H9 (cell line): ENCODE results near the gene HAGH. TPM values are rescaled to one million over a fixed set of nuclear protein-coding genes. Genes with fewer than 3 reads are reported as not detected.

Experiments used
- DNase-seq: peaks from one replicate; pipeline ENCODE4 v3.0.0-alpha.2; 2017
- H2AFZ ChIP-seq: one replicate; pipeline ENCODE4 v1.6.1; 2013; ENCODE audit warnings: mild to moderate bottlenecking, low read length, control low read depth, moderate library complexity
- H2AK5ac ChIP-seq: 2 replicates; pipeline ENCODE4 v1.6.1; 2013; ENCODE audit warnings: low read length, control low read depth, mixed read lengths; ENCODE audit not compliant: insufficient read length
- H2BK120ac ChIP-seq: one replicate; pipeline ENCODE4 v1.6.1; 2013; ENCODE audit warnings: low read depth, mild to moderate bottlenecking, low read length, control low read depth, inconsistent platforms; ENCODE audit not compliant: poor library complexity, severe bottlenecking
- H2BK12ac ChIP-seq: 2 replicates; pipeline ENCODE4 v1.6.1; 2013; ENCODE audit warnings: low read length, control low read depth, mixed read lengths, low read depth; ENCODE audit not compliant: insufficient read length
- H2BK15ac ChIP-seq: 2 replicates; pipeline ENCODE4 v1.6.1; 2013; ENCODE audit warnings: low read depth, low read length, control low read depth
- H2BK20ac ChIP-seq: one replicate; pipeline ENCODE4 v1.6.1; 2013; ENCODE audit warnings: low read depth, mild to moderate bottlenecking, low read length, control low read depth, inconsistent platforms; ENCODE audit not compliant: poor library complexity, severe bottlenecking
- H2BK5ac ChIP-seq: 2 replicates; pipeline ENCODE4 v1.6.1; 2013; ENCODE audit warnings: low read length, control low read depth, mixed read lengths; ENCODE audit not compliant: insufficient read length
- H3K14ac ChIP-seq: 2 replicates; pipeline ENCODE4 v1.6.1; 2013; ENCODE audit warnings: low read length, control low read depth; ENCODE audit not compliant: insufficient read depth
- H3K18ac ChIP-seq: 2 replicates; pipeline ENCODE4 v1.6.1; 2013; ENCODE audit warnings: low read depth, mild to moderate bottlenecking, mixed read lengths, low read length, control low read depth; ENCODE audit not compliant: insufficient read length
- H3K23ac ChIP-seq: 2 replicates; pipeline ENCODE4 v1.6.1; 2013; ENCODE audit warnings: low read length, control low read depth, mixed read lengths, low read depth; ENCODE audit not compliant: insufficient read length
- H3K23me2 ChIP-seq: 2 replicates; pipeline ENCODE4 v1.6.1; 2013; ENCODE audit warnings: low read depth, mild to moderate bottlenecking, mixed read lengths, low read length, control low read depth; ENCODE audit not compliant: insufficient read length, poor library complexity, severe bottlenecking
- H3K27ac ChIP-seq: 2 replicates; pipeline ENCODE4 v1.5.1; 2013; ENCODE audit warnings: low read length, control low read depth, mixed read lengths, low read depth; ENCODE audit not compliant: insufficient read length
- H3K27me3 ChIP-seq: 2 replicates; pipeline ENCODE4 v1.6.1; 2013; ENCODE audit warnings: low read length, control low read depth, inconsistent platforms; ENCODE audit not compliant: insufficient read depth
- H3K4ac ChIP-seq: 2 replicates; pipeline ENCODE4 v1.6.1; 2013; ENCODE audit warnings: low read depth, mild to moderate bottlenecking, control low read depth, inconsistent platforms, low read length, moderate library complexity
- H3K4me1 ChIP-seq: 2 replicates; pipeline ENCODE4 v1.6.1; 2013; ENCODE audit warnings: low read length, control low read depth, inconsistent platforms; ENCODE audit not compliant: insufficient read depth
- H3K4me2 ChIP-seq: 2 replicates; pipeline ENCODE4 v1.6.1; 2013; ENCODE audit warnings: low read length, control low read depth, mixed read lengths; ENCODE audit not compliant: insufficient read length, insufficient read depth
- H3K56ac ChIP-seq: 2 replicates; pipeline ENCODE4 v1.6.1; 2013; ENCODE audit warnings: low read depth, mild to moderate bottlenecking, mixed read lengths, low read length, control low read depth; ENCODE audit not compliant: insufficient read length
- H3K79me1 ChIP-seq: 2 replicates; pipeline ENCODE4 v1.6.1; 2013; ENCODE audit warnings: low read depth, mild to moderate bottlenecking, moderate library complexity, low read length, control low read depth, inconsistent platforms; ENCODE audit not compliant: insufficient read depth, poor library complexity, severe bottlenecking
- H3K79me2 ChIP-seq: 2 replicates; pipeline ENCODE4 v1.6.1; 2013; ENCODE audit warnings: low read length, control low read depth, inconsistent platforms; ENCODE audit not compliant: insufficient read depth
- H3K9ac ChIP-seq: 2 replicates; pipeline ENCODE4 v1.6.1; 2013; ENCODE audit warnings: low read length, control low read depth, mixed read lengths; ENCODE audit not compliant: insufficient read length; ENCODE audit errors: extremely low read depth
- H3K9me3 ChIP-seq: one replicate; pipeline ENCODE4 v1.6.1; 2013; ENCODE audit warnings: low read depth, low read length, inconsistent platforms; ENCODE audit not compliant: control insufficient read depth
- H3T11ph ChIP-seq: one replicate; pipeline ENCODE4 v1.6.1; 2013; ENCODE audit warnings: mild to moderate bottlenecking, low read length, control low read depth, inconsistent platforms
- H4K20me1 ChIP-seq: one replicate; pipeline ENCODE4 v1.6.1; 2013; ENCODE audit not compliant: control insufficient read depth, insufficient read length, insufficient read depth
- H4K5ac ChIP-seq: 2 replicates; pipeline ENCODE4 v1.6.1; 2013; ENCODE audit warnings: low read depth, mild to moderate bottlenecking, mixed read lengths, low read length, control low read depth; ENCODE audit not compliant: insufficient read length
- H4K8ac ChIP-seq: replicated peaks from 2 replicates; pipeline ENCODE4 v1.6.1; 2013; ENCODE audit warnings: low read length, control low read depth, mixed read lengths, low read depth; ENCODE audit not compliant: insufficient read length
- H4K91ac ChIP-seq: 2 replicates; pipeline ENCODE4 v1.6.1; 2013; ENCODE audit warnings: low read depth, mild to moderate bottlenecking, moderate library complexity, mixed read lengths, low read length, control low read depth; ENCODE audit not compliant: insufficient read length
- H3K27ac Mint-ChIP-seq, 3 experiments: 2 replicates in 2 of 3; 3 replicates in 1 of 3; pipeline ENCODE4 v1.8.0; 2020 to 2021; ENCODE audit warnings: mixed read lengths in 3 of 3, mild to moderate bottlenecking in 1 of 3, moderate library complexity in 1 of 3
- H3K27me3 Mint-ChIP-seq: 2 replicates; pipeline ENCODE4 v1.8.0; 2021; ENCODE audit warnings: low read depth, mild to moderate bottlenecking, moderate library complexity, mixed read lengths
- H3K36me3 Mint-ChIP-seq, 3 experiments: 2 replicates in 2 of 3; 3 replicates in 1 of 3; pipeline ENCODE4 v1.8.0; 2020 to 2021; ENCODE audit warnings: low read depth in 3 of 3, mixed read lengths in 3 of 3; ENCODE audit not compliant: insufficient read depth in 1 of 3
- H3K4me1 Mint-ChIP-seq, 2 experiments: 2 replicates each; pipeline ENCODE4 v1.8.0; 2020; ENCODE audit warnings: mixed read lengths in 2 of 2
- H3K4me3 Mint-ChIP-seq, 2 experiments: 2 replicates in 1 of 2; 3 replicates in 1 of 2; pipeline ENCODE4 v1.8.0; 2020 to 2021; ENCODE audit warnings: mild to moderate bottlenecking in 2 of 2, mixed read lengths in 2 of 2, moderate library complexity in 1 of 2
- H3K9me3 Mint-ChIP-seq, 2 experiments: 2 replicates in 1 of 2; 3 replicates in 1 of 2; pipeline ENCODE4 v1.8.0; 2020; ENCODE audit warnings: mild to moderate bottlenecking in 2 of 2, mixed read lengths in 2 of 2, moderate library complexity in 1 of 2
- WGBS: extraction: QIAGEN DNeasy Blood & Tissue Kit; methylation state at CpG from one replicate; pipeline ENCODE4 v1.1.7; 2013; ENCODE audit warnings: missing lambda C conversion rate, low lambda C conversion rate, mixed read lengths; ENCODE audit not compliant: insufficient read length; ENCODE audit errors: extremely low coverage; 5-methylcytosine and 5-hydroxymethylcytosine counted together
- total RNA-seq: library from RNA; stranded (reverse); gene quantifications from 2 replicates; pipeline ENCODE4 v1.2.1, GENCODE V29; 2021
- TF ChIP-seq, protein P1 (sequence below): fragments of 200-600 bp; sonication (generic); conservative IDR thresholded peaks from 3 replicates; pipeline ENCODE4 v1.8.0; 2021; ENCODE audit warnings: antibody characterized with exemption, mild to moderate bottlenecking

The HAGH gene
- total RNA-seq, 1 experiment from 2014 or later: 30.0 TPM

DNA sequence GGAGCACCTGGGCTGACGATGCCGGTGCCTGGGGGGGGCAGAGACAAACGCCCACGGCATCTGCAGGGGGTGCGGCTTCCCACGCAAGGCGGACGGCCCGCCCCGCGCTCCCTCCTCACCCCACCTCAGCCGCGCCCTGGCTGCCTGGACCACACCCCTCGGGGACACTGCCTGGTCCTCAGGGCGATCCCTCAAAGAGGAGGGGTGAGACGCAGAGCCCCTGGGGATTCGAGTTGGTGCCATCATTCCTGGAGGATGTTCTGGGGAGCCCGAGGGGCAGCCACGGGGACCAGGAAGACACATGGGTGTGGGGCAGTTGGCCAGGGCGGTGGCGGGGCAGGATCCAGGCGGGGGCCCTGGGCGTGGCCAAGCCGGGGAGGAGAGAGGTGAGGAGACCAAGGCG, 37.0 kb downstream of the HAGH start:
- Histone ChIP-seq H2AFZ (no peak overlapping the region), H3K56ac (no peak overlapping the region), H2BK20ac (no peak overlapping the region), H3K27ac (no peak overlapping the region), H3K4ac (no peak overlapping the region), H2AK5ac (no peak overlapping the region), H2BK120ac (no peak overlapping the region), H4K20me1 (no peaks in the 10 kb centered on the region), H3K4me1 (no peaks in the 10 kb centered on the region), H3T11ph (no peak overlapping the region), H4K5ac (no peak overlapping the region), H3K27me3 (no peaks in the 10 kb centered on the region), H4K8ac (no peak overlapping the region), H3K79me1 (peaks cover 5% of the 10 kb centered on the region), H3K79me2 (peaks cover 5% of the 10 kb centered on the region; the same call in 1 of the 2 replicates), H2BK5ac (no peak overlapping the region), H2BK15ac (no peak overlapping the region), H3K9ac (no peak overlapping the region), H3K4me2 (no peak overlapping the region), H3K23me2 (no peaks in the 10 kb centered on the region), H3K18ac (no peak overlapping the region), H3K9me3 (no peaks in the 10 kb centered on the region), H3K23ac (no peak overlapping the region), H3K14ac (no peak overlapping the region), H4K91ac (no peak overlapping the region), H2BK12ac (no peak overlapping the region)
- Mint-ChIP-seq H3K27ac (no peak overlapping the region), H3K36me3 (peaks cover 5 to 17% (median 11%) of the 10 kb centered on the region in 3 experiments; a peak in 6 of 7 replicates), H3K9me3 (no peaks in the 10 kb centered on the region), H3K4me1 (peaks cover 0 to 2% of the 10 kb centered on the region in 2 experiments; a peak in 1 of 4 replicates), H3K27me3 (no peaks in the 10 kb centered on the region), H3K4me3 (no peak overlapping the region)
- WGBS: no CpG with 5 or more reads among the region's 25 CpGs
- no peak for DNase-seq
- TF ChIP-seq, protein P1, sequence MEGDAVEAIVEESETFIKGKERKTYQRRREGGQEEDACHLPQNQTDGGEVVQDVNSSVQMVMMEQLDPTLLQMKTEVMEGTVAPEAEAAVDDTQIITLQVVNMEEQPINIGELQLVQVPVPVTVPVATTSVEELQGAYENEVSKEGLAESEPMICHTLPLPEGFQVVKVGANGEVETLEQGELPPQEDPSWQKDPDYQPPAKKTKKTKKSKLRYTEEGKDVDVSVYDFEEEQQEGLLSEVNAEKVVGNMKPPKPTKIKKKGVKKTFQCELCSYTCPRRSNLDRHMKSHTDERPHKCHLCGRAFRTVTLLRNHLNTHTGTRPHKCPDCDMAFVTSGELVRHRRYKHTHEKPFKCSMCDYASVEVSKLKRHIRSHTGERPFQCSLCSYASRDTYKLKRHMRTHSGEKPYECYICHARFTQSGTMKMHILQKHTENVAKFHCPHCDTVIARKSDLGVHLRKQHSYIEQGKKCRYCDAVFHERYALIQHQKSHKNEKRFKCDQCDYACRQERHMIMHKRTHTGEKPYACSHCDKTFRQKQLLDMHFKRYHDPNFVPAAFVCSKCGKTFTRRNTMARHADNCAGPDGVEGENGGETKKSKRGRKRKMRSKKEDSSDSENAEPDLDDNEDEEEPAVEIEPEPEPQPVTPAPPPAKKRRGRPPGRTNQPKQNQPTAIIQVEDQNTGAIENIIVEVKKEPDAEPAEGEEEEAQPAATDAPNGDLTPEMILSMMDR: no peak
